Measurements from ENCODE around the gene DPP4.

The DPP4 gene

GRCh38 chr2:162113088-162113775, 39.2 kb upstream of the DPP4 start:
- ChIA-PET POLR2A (ENCODE audit: low non-redundant PET) (no interaction called here), CTCF (no interaction called here)
- no peak for TF ChIP-seq CTCF (conservative IDR thresholded peaks at IDR 0.05; ENCODE audit: low read depth)
- DNase-seq (ENCODE audit: low spot score) = no peak
- no peak overlapping the region for H3K27ac ChIP-seq

GRCh38 chr2:162111958-162112850, 38.2 kb upstream of the DPP4 start:
- POLR2A ChIA-PET (ENCODE audit: low non-redundant PET) = no interaction called here
- no peak for TF ChIP-seq CTCF (conservative IDR thresholded peaks at IDR 0.05; ENCODE audit: low read depth)
- no peak overlapping the region for H3K27ac ChIP-seq
- DNase-seq (ENCODE audit: low spot score) = no peak
- CTCF ChIA-PET = no interaction called here

- TF ChIP-seq CTCF (conservative IDR thresholded peaks at IDR 0.05; ENCODE audit: low read depth) = no peak
- H3K27ac ChIP-seq = no peak overlapping the region
- CTCF ChIA-PET = interaction anchor here (0.7 kb wide), 1 partner anchor 1800 kb away, joined by 3 read pairs; no protein-coding TSS in a partner anchor
- no peak for DNase-seq (ENCODE audit: low spot score)
- POLR2A ChIA-PET (ENCODE audit: low non-redundant PET) = no interaction called here
Measured at GRCh38 chr2:162107361-162107901, 33.4 kb upstream of the DPP4 start.

GRCh38 chr2:162106746-162107145, 32.7 kb upstream of the DPP4 start:
- CTCF ChIA-PET = interaction anchor here (0.6 kb wide), 1 partner anchor 46 kb away, joined by 3 read pairs; no protein-coding TSS in a partner anchor
- H3K27ac ChIP-seq = no peak overlapping the region
- POLR2A ChIA-PET (ENCODE audit: low non-redundant PET) = no interaction called here
- no peak for DNase-seq (ENCODE audit: low spot score)
- TF ChIP-seq CTCF (conservative IDR thresholded peaks at IDR 0.05; ENCODE audit: low read depth) = no peak

- DNase-seq (ENCODE audit: low spot score) = no peak
- no peak overlapping the region for H3K27ac ChIP-seq
- ChIA-PET POLR2A (ENCODE audit: low non-redundant PET) (no interaction called here), CTCF (interaction anchor here (0.6 kb wide), 2 partner anchors 19 to 45 kb away, joined by 3 to 5 read pairs; no protein-coding TSS in a partner anchor)
- TF ChIP-seq CTCF (conservative IDR thresholded peaks at IDR 0.05; ENCODE audit: low read depth) = no peak
Measured at GRCh38 chr2:162106146-162106551, 32.1 kb upstream of the DPP4 start.

GRCh38 chr2:162103443-162104009, 29.5 kb upstream of the DPP4 start:
- DNase-seq (ENCODE audit: low spot score) = no peak
- H3K27ac ChIP-seq = no peak overlapping the region
- CTCF ChIA-PET = no interaction called here
- TF ChIP-seq CTCF (conservative IDR thresholded peaks at IDR 0.05; ENCODE audit: low read depth) = no peak
- POLR2A ChIA-PET (ENCODE audit: low non-redundant PET) = no interaction called here
